T-helper 17 cell (primary cell): ENCODE results near the gene TRPV4. TPM values are rescaled to one million over a fixed set of nuclear protein-coding genes. Genes with fewer than 3 reads are reported as not detected.

Experiments
- ATAC-seq: fragments of 150-1000 bp; cut with Tn5 transposase; 2 replicates; pipeline ENCODE4 v1.10.0; 2021; ENCODE audit warnings: mild to moderate bottlenecking, moderate library complexity
- DNase-seq, 3 donors: peaks; one replicate each; pipeline versions ENCODE4 v3.0.0 to v3.0.0-alpha.2; 2020 to 2021
- H3K9me3 ChIP-seq: one replicate; pipeline ENCODE4 v1.7.0; 2013; ENCODE audit warnings: low read length, mild to moderate bottlenecking; ENCODE audit not compliant: control insufficient read depth, poor library complexity, severe bottlenecking
- H3K27ac Mint-ChIP-seq: one replicate; pipeline ENCODE4 v1.8.0; 2022; ENCODE audit warnings: mild to moderate bottlenecking, moderate library complexity, mixed read lengths
- H3K27me3 Mint-ChIP-seq: one replicate; pipeline ENCODE4 v1.8.0; 2022; ENCODE audit warnings: mixed read lengths
- H3K36me3 Mint-ChIP-seq: one replicate; pipeline ENCODE4 v1.8.0; 2022; ENCODE audit warnings: low read depth, mixed read lengths
- H3K4me1 Mint-ChIP-seq: one replicate; pipeline ENCODE4 v1.8.0; 2022; ENCODE audit warnings: mild to moderate bottlenecking, mixed read lengths
- H3K4me3 Mint-ChIP-seq: one replicate; pipeline ENCODE4 v1.8.0; 2022; ENCODE audit warnings: mild to moderate bottlenecking, moderate library complexity, mixed read lengths
- total RNA-seq, 4 donors: library from RNA in 2 of 4; stranded (reverse) in 2 of 4; gene quantifications; one replicate each; pipeline ENCODE4 v1.2.3 and lab custom pipeline; 2022 to 2026

The TRPV4 gene
- total RNA-seq, 2 donors from 2014 or later, result not detected

DNA sequence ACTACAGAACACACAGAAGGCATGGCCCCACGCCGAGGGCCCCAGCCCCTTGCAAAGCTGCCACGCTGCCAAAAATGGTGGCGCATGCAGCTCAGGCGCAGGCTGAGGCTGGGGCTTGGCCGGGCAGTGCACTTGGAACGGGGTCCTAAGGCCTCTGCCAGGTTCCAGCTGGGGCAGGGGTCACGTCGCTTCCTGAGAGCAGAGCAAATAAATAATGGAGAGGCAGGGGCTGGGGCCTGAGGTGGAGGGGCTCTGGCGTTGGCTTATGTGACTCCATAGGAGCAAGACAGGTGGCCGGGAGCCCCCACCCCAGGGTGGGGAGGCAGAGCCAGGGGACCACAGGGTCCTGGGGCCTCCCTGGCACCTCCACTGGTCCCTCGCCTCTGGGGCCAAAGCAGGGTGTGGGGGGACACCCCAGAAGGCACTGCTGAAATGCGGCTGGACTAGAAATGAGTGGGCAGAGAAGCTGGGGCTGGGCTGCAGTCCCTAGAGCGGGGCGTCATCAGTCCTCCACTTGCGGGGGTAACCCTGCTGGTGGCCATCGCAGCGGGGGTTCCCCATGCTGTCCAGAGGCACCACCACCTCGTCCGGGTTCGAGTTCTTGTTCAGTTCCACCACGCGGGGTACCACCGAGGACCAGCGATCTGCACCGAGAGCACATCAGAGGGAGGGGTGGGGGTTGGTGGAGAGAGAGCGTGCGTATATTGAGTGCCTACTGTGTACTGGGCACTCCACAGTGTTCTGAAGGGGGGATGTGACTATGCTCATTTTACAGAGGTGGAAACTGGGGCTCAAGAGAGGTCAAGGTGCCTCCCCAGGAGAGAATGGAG is 49.8 kb downstream of the TRPV4 start:
- no peak for DNase-seq
- Mint-ChIP-seq H3K27me3 (peaks cover 15% of the 10 kb centered on the region), H3K4me1 (no peaks in the 10 kb centered on the region), H3K27ac (no peak overlapping the region), H3K36me3 (no peaks in the 10 kb centered on the region), H3K4me3 (no peak overlapping the region)
- no peaks in the 10 kb centered on the region for H3K9me3 ChIP-seq
- ATAC-seq, result no peak

DNA sequence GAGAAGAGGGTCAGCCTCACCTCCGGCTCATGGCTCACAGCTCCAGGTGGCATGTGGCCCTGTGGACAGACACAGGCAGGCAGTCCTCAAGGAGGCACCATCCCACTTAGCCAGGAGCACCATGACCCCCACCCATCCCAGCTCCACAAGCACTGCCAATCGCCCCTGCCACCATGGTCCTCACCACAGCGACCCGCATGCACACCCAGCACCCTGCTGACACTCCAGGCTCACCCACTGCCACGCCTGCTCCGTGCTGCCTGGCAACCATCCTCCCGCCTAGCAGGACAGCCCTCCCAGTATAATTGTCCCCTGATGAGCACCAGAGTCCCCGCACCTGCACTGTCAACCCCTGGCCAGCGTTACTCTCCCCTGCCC is 50.9 kb downstream of the TRPV4 start:
- H3K27ac Mint-ChIP-seq, result no peak overlapping the region
- H3K4me1 Mint-ChIP-seq, result peaks cover 5% of the 10 kb centered on the region
- no peak overlapping the region for H3K4me3 Mint-ChIP-seq
- ATAC-seq (no peak), DNase-seq (no peak)
- H3K9me3 ChIP-seq, result no peaks in the 10 kb centered on the region
- no peaks in the 10 kb centered on the region for H3K36me3 Mint-ChIP-seq
- peaks cover 8% of the 10 kb centered on the region for H3K27me3 Mint-ChIP-seq

DNA sequence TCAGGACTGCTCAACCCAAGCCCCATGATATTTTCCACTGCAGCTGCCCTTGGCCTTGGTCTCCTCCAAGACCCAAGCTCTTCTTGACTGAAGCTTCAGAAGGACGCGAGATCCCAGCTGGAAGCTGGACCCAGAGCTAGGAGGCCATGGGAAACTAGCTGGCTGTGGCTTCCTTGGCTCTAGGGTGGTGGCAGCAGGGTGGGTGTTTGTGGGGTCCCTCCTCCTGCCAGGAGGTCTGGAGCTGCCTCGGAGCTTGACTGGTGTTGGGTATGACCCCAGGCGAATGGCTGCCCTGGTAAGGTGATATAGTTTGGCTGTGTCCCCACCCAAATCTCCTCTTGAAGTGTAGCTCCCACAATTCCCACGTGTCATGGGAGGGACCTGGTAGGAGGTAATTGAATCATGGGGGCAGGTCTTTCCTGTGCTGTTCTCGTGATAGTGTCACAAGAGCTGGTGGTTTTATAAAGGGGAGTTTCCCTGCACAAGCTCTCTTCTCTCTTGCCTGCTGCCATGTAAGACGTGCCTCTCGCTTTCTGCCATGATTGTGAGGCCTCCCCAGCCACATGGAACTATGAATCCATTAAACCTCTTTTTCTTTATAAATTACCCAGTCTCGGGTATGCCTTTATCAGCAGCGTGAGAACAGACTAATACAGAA is 51.4 kb downstream of the TRPV4 start:
- Mint-ChIP-seq H3K27me3 (peaks cover 8% of the 10 kb centered on the region), H3K4me1 (peaks cover 5% of the 10 kb centered on the region), H3K4me3 (no peak overlapping the region), H3K27ac (no peak overlapping the region), H3K36me3 (no peaks in the 10 kb centered on the region)
- ATAC-seq (no peak), DNase-seq (no peak)
- H3K9me3 ChIP-seq, result no peaks in the 10 kb centered on the region

DNA sequence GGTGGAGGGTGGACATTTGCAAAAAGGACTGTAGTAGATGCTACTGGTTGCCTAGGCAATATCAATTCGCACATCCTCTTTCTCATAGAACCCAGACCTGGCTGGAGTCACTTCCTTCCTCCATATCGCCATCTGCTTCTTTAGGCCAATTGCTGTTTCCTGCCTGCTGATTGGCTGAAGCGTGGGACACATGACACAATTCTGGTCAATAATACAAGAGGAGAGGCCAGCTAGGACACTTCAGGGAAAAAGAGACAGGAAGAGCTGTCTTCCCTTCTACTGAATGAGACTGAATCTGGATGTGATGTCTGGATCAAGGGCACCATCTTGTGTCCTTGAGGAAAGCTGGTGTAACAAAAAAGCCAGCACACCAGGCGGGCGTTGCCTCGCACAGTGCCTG is 53.8 kb downstream of the TRPV4 start:
- no peak overlapping the region for H3K4me3 Mint-ChIP-seq
- no peak for ATAC-seq

DNA sequence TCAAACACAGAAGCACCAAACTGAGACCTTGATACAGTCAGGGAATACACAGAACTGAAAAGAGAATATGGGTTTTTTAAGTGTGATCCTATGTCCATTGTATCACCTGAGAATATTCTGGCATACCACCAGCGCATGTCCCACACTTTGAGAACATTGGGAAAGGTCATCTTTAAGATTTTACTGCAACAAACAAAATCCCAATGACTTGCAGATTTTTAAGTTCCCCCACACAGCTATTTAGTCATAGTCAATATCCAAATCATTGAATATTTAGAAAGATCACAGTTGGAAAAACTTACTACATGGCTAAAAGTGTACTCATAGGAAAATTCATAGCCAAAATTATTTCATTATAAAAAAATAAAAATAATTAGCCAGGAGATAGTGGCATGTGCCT is 54.5 kb downstream of the TRPV4 start:
- peaks cover 5% of the 10 kb centered on the region for H3K4me1 Mint-ChIP-seq
- no peak overlapping the region for H3K4me3 Mint-ChIP-seq
- DNase-seq (no peak), ATAC-seq (no peak)
- no peak overlapping the region for H3K27ac Mint-ChIP-seq
- H3K9me3 ChIP-seq, result no peaks in the 10 kb centered on the region
- H3K27me3 Mint-ChIP-seq, result no peaks in the 10 kb centered on the region
- H3K36me3 Mint-ChIP-seq, result no peaks in the 10 kb centered on the region

More for the DNA sequence above, 53.8 kb downstream of the TRPV4 start:
- no peak for DNase-seq
- Mint-ChIP-seq H3K27ac (no peak overlapping the region), H3K36me3 (no peaks in the 10 kb centered on the region), H3K4me1 (peaks cover 5% of the 10 kb centered on the region), H3K27me3 (no peaks in the 10 kb centered on the region)
- no peaks in the 10 kb centered on the region for H3K9me3 ChIP-seq

DNA sequence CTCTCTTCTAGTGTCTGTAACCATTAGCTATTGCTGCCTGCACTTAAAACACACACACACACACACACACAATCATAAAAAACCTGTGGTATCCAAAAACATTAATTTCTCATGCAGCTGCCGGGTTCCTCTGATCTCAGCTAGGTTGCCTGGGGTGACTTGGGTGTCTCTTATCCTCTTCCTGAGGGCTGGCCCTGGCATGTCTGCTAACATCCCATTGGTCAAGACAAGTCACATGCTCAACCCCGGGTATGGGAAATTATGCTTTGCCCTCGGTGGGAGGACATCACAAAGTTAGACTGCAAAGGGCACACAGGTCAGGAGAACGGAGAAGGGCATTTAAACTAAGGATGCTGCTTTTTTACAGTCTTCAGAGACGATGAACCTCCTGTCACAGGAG is 55.7 kb downstream of the TRPV4 start:
- DNase-seq (no peak), ATAC-seq (peak; percentile 78)
- no peaks in the 10 kb centered on the region for H3K36me3 Mint-ChIP-seq
- H3K9me3 ChIP-seq, result no peaks in the 10 kb centered on the region
- H3K4me3 Mint-ChIP-seq, result peak overlapping the region; percentile 81
- H3K27me3 Mint-ChIP-seq, result peaks cover 5% of the 10 kb centered on the region
- peak overlapping the region; percentile 87 for H3K27ac Mint-ChIP-seq
- H3K4me1 Mint-ChIP-seq, result peaks cover 5% of the 10 kb centered on the region

DNA sequence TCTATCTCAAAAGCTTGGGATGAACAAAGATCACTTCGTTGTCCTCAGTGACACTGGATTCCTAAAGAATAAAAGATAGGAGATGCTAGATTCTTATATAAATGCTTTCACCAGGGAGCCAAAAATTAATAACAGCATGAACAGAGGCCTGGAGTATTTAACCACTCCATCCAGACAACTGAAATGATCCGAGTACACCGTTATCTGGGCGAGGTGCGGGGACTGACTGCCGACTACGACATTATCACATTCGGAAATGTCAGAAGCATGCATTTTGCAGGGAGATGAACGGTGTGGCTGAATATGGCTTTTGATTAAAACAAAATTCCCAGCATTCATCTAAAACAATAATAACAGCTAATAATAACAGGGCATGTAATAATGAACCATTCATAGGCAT is 56.6 kb downstream of the TRPV4 start:
- H3K27me3 Mint-ChIP-seq, result peaks cover 9% of the 10 kb centered on the region
- DNase-seq, result no peak
- ATAC-seq, result no peak
- no peak overlapping the region for H3K4me3 Mint-ChIP-seq
- H3K9me3 ChIP-seq, result no peaks in the 10 kb centered on the region
- H3K36me3 Mint-ChIP-seq, result no peaks in the 10 kb centered on the region
- no peak overlapping the region for H3K27ac Mint-ChIP-seq
- H3K4me1 Mint-ChIP-seq, result peaks cover 5% of the 10 kb centered on the region

DNA sequence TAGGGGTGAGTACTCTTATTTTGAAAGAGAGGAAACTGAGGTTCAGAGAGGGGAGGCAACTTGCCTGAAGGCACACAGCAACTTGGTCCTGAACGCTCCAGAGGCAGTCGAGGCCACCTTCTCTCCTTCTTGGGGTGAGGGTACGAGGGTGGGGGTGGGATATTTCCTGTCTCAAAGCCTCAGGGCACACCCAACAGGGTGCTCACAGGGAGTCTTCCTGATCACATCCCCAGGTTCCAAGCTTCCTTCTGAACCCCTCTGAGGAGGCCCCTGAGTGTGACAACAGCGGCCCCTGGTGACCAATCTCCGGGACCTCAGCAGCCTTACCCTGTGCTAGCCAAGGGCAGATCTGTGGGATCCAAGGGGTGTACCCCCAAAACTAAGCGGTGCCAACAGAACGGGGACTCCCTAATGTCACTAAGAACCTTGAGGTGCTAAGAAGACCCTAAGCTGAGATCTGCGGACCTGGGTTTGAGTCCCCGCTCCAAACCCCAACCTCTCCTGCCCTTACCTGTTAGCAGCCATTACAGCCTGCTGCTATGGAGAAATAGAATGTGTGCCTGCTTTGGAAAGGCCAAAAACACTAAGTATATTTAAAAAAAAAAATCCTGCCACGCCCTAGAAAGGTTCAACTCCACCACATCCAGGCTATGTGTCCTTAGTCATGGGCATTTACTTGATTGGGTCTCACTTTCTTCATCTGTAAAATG is 57.9 kb downstream of the TRPV4 start:
- Mint-ChIP-seq H3K4me3 (no peak overlapping the region), H3K27me3 (peaks cover 9% of the 10 kb centered on the region), H3K27ac (no peak overlapping the region), H3K36me3 (no peaks in the 10 kb centered on the region), H3K4me1 (peaks cover 5% of the 10 kb centered on the region)
- DNase-seq (peak; percentile 49 to 61 (median 53)), ATAC-seq (peak; percentile 84)
- no peaks in the 10 kb centered on the region for H3K9me3 ChIP-seq

DNA sequence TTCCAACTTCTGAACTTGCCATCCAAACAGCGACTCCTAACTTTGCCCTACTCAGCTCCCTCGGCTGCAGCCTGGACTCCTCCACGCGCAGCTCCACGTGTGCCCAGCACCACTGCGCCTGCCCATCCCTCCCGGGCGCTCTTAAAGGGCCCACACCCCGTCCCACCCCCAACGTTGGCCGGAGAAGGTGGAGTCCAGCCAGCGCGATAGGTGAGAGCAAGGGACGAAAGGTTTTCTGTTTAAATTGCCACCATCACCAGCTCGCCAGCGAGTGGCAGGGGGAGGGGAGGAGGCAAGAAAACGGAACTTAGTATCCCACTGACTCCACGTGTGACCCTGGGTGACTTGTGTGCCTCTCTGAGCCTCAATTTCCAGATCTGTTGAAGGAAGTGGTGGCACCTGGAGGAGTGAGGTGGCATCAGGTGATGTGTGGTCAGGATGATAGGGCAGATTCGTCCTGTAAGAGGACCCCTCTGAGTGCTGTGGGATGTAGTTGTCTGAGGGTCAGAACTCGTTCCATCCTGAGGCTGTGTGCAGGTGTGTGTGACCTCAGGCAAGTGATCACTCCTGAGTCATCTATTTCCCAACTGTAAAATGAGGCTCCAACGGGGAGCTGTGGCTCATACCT is 59.7 kb downstream of the TRPV4 start:
- no peaks in the 10 kb centered on the region for H3K9me3 ChIP-seq
- Mint-ChIP-seq H3K4me3 (no peak overlapping the region), H3K27ac (no peak overlapping the region), H3K4me1 (peaks cover 5% of the 10 kb centered on the region), H3K36me3 (no peaks in the 10 kb centered on the region), H3K27me3 (peaks cover 9% of the 10 kb centered on the region)
- ATAC-seq, result no peak
- peak in 1 of 3 donors; percentile 4 for DNase-seq

DNA sequence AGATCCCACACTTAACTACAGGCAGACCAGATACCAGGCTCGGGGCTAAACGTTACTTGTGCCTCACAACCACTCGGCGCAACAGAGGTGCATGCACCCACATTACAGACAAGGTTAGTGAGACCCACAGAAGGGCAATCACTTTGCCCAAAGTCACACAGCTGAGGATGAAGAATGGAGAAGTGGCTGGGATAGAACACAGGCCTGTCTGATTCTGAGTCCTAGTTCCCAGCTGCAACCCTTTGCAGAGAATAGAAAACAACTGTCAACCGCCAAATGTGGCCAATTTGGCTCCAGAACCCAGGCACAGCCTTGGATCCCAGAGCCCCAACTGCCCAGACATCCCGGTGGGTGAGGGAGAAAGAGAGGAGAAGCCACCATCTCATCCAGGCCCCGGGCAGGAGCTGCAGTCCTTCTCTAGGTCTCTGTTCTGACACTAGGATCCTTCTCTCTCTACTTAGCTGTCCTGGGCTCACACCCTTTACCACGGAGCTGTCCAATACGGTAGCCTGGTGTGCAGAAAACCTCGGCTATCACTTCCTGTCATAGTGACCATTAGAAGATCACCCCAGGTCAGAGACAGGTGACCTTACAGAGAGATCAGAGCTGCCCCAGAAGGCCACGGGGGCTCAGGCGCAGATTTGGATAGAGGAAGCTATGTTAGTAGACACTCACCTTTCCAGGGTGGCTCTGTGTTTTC is 60.4 kb downstream of the TRPV4 start:
- peaks cover 5% of the 10 kb centered on the region for H3K4me1 Mint-ChIP-seq
- no peaks in the 10 kb centered on the region for H3K36me3 Mint-ChIP-seq
- no peak for ATAC-seq
- no peak overlapping the region for H3K27ac Mint-ChIP-seq
- H3K27me3 Mint-ChIP-seq, result peaks cover 9% of the 10 kb centered on the region
- no peak overlapping the region for H3K4me3 Mint-ChIP-seq
- DNase-seq, result no peak
- H3K9me3 ChIP-seq, result no peaks in the 10 kb centered on the region

DNA sequence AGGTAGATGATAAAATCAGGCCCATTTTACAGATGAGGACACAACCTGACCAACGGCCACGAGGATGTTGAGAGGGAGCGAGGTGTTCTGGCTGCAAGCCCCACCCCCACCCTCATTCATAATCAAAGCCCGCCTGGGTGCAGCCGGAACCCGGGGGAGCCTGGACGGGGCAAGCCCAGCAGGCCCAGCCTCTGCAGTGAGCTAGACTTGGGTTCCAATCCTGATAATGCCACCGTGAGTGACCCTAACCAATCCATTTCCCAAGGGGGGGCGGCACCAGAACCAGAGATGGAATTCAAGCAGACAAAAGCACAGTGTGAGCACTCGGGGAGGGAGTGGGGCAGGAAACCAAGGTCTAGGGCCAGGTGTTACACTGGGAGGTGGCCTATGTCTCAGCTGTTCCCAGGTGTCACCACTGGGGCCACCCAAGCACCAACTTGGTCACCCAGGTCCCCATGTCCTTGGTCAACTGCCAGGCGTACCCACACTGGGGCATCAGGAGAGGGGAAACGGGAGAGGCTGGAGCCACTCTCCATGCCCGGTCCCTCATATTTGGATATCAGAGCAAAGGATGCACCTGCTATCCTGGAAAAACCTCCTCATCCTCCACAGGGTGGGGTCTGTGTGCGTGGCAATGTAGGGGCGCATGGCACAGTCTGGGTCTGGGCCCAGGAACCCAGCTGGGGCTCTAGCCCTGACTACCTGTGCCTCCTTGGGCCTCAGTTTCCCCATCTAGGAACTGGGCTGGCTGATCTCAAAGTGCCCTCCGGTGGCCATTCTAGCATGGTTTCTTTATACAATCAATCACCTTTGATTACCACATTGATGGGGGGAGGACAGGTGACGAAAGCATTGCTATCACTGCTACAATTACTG is 61.2 kb downstream of the TRPV4 start:
- no peaks in the 10 kb centered on the region for H3K9me3 ChIP-seq
- Mint-ChIP-seq H3K4me3 (no peak overlapping the region), H3K36me3 (no peaks in the 10 kb centered on the region), H3K27ac (no peak overlapping the region), H3K4me1 (no peaks in the 10 kb centered on the region), H3K27me3 (peaks cover 9% of the 10 kb centered on the region)
- ATAC-seq, result no peak
- DNase-seq, result peak in 1 of 3 donors; percentile 4
